Liver (tissue), 9 donors: ENCODE measurements around the gene DNHD1. TPM values are rescaled to one million over a fixed set of nuclear protein-coding genes. Genes with fewer than 3 reads are reported as not detected.

Source experiments
- DNase-seq: peaks from one replicate; pipeline ENCODE4 v3.0.0-alpha.2; 2017; ENCODE audit warnings: low spot score
- H3K27ac ChIP-seq, 2 donors: one replicate each; pipeline ENCODE4 v1.7.0; 2013; ENCODE audit warnings: inconsistent platforms in 2 of 2, low read length in 2 of 2, control low read depth in 1 of 2, low read depth in 1 of 2, mild to moderate bottlenecking in 1 of 2
- H3K27me3 ChIP-seq, 4 donors: one replicate each; pipeline versions ENCODE4 v1.6.1 to v1.7.0; 2013; ENCODE audit warnings: low read length in 3 of 4, inconsistent platforms in 1 of 4, mild to moderate bottlenecking in 1 of 4, moderate library complexity in 1 of 4; ENCODE audit not compliant: control insufficient read depth in 4 of 4, insufficient read depth in 4 of 4
- H3K36me3 ChIP-seq, 4 donors: one replicate each; pipeline versions ENCODE4 v1.6.1 to v1.7.0; 2013; ENCODE audit warnings: low read length in 3 of 4, mild to moderate bottlenecking in 3 of 4, low read depth in 1 of 4, moderate library complexity in 1 of 4; ENCODE audit not compliant: control insufficient read depth in 4 of 4, insufficient read depth in 3 of 4
- H3K4me1 ChIP-seq, 4 donors: one replicate each; pipeline versions ENCODE4 v1.6.1 to v1.7.0; 2013; ENCODE audit warnings: low read length in 3 of 4, mild to moderate bottlenecking in 3 of 4, moderate library complexity in 1 of 4; ENCODE audit not compliant: control insufficient read depth in 4 of 4, insufficient read depth in 4 of 4
- H3K4me3 ChIP-seq, 3 donors: one replicate each; pipeline versions ENCODE4 v1.6.1 to v1.7.0; 2013; ENCODE audit warnings: low read length in 3 of 3, control low read depth in 1 of 3, low read depth in 1 of 3, mild to moderate bottlenecking in 1 of 3
- H3K9ac ChIP-seq, 2 donors: one replicate each; pipeline ENCODE4 v1.7.0; 2013; ENCODE audit warnings: low read length in 2 of 2, mild to moderate bottlenecking in 2 of 2, moderate library complexity in 2 of 2, control low read depth in 1 of 2, low read depth in 1 of 2
- H3K9me3 ChIP-seq, 4 donors: one replicate each; pipeline versions ENCODE4 v1.6.1 to v1.7.0; 2013; ENCODE audit warnings: low read length in 3 of 4; ENCODE audit not compliant: control insufficient read depth in 4 of 4
- EGR1 ChIP-seq, 2 donors: IDR thresholded peaks; 2 replicates each; pipeline ENCODE4 v1.6.1; 2016 to 2018; ENCODE audit warnings: antibody characterized with exemption in 2 of 2, low read depth in 2 of 2
- FOXA2 ChIP-seq: IDR thresholded peaks from 2 replicates; pipeline ENCODE4 v1.6.1; 2016; ENCODE audit warnings: antibody characterized with exemption
- GABPA ChIP-seq, 2 donors: IDR thresholded peaks in 1 of 2; conservative IDR thresholded peaks in 1 of 2; 2 replicates each; pipeline ENCODE4 v1.6.1; 2016; ENCODE audit warnings: antibody characterized with exemption in 2 of 2, mild to moderate bottlenecking in 1 of 2, moderate library complexity in 1 of 2
- HNF4A ChIP-seq, 2 donors: conservative IDR thresholded peaks; 2 replicates each; pipeline ENCODE4 v1.6.1; 2016; ENCODE audit warnings: antibody characterized with exemption in 2 of 2, mild to moderate bottlenecking in 2 of 2
- HNF4G ChIP-seq: IDR thresholded peaks from 2 replicates; pipeline ENCODE4 v1.6.1; 2016; ENCODE audit warnings: antibody characterized with exemption
- NR2F2 ChIP-seq: IDR thresholded peaks from 2 replicates; pipeline ENCODE4 v1.6.1; 2016; ENCODE audit warnings: antibody characterized with exemption
- RAD21 ChIP-seq, 2 donors: IDR thresholded peaks; 2 replicates each; pipeline ENCODE4 v1.6.1; 2016; ENCODE audit warnings: antibody characterized with exemption in 2 of 2, mild to moderate bottlenecking in 2 of 2
- REST ChIP-seq: IDR thresholded peaks from 2 replicates; pipeline ENCODE4 v1.6.1; 2016; ENCODE audit warnings: antibody characterized with exemption, mild to moderate bottlenecking
- RXRA ChIP-seq, 2 donors: IDR thresholded peaks; 2 replicates each; pipeline ENCODE4 v1.6.1; 2017 to 2018; ENCODE audit warnings: antibody characterized with exemption in 2 of 2, mild to moderate bottlenecking in 1 of 2
- SP1 ChIP-seq: IDR thresholded peaks from 2 replicates; pipeline ENCODE4 v1.6.1; 2018; ENCODE audit warnings: antibody characterized with exemption, mild to moderate bottlenecking
- YY1 ChIP-seq: IDR thresholded peaks from 2 replicates; pipeline ENCODE4 v1.6.1; 2016; ENCODE audit warnings: antibody characterized with exemption, mild to moderate bottlenecking
- WGBS: extraction: QIAGEN DNeasy Blood & Tissue Kit; methylation state at CpG from one replicate; pipeline ENCODE4 v1.1.7; 2013; 5-methylcytosine and 5-hydroxymethylcytosine counted together
- polyA plus RNA-seq, 2 donors: library from polyadenylated mRNA; stranded (reverse) in 1 of 2; unstranded in 1 of 2; fragments of 200-250 nt in 1 of 2; fragments of >200 nt in 1 of 2; fragmentation: Nextera tagmentation in 1 of 2; extraction: Ambion mirVana in 1 of 2; gene quantifications; one replicate each; pipeline versions ENCODE4 v1.2.1 to v1.2.3, GENCODE V29; 2013 to 2015
- total RNA-seq, 2 donors: library from RNA; depleted of rRNA; stranded (reverse); fragments of >200 nt; gene quantifications; one replicate each; pipeline ENCODE4 v1.2.3, GENCODE V29; 2014
- TF ChIP-seq, protein P1 (sequence below): fragments of 150-350 bp; IDR thresholded peaks from 2 replicates; pipeline ENCODE4 v1.5.1; 2017; ENCODE audit warnings: improper control_type of control experiment, low read depth, low read length; ENCODE audit not compliant: missing input control
- TF ChIP-seq, protein P2 (sequence below): IDR thresholded peaks from 2 replicates; pipeline ENCODE4 v1.6.1; 2016; ENCODE audit warnings: antibody characterized with exemption
- TF ChIP-seq, protein P3 (sequence below): IDR thresholded peaks from 2 replicates; pipeline ENCODE4 v1.6.1; 2016; ENCODE audit warnings: antibody characterized with exemption
- TF ChIP-seq, protein P4 (sequence below): IDR thresholded peaks from 2 replicates; pipeline ENCODE4 v1.6.1; 2016; ENCODE audit warnings: antibody characterized with exemption
- donor health status: healthy.
- donor health status: healthy.
- donor health status: healthy.
- donor health status: healthy.
- donor health status: healthy.

Gene DNHD1
- total and polyA plus RNA-seq, 4 donors, result 2.1 to 23.6 (median 5.0) TPM

GRCh38 chr11:6556139-6556949, 59.3 kb downstream of the DNHD1 start:
- H3K36me3 ChIP-seq, result no peaks in the 10 kb centered on the region
- H3K27ac ChIP-seq, result no peak overlapping the region
- TF ChIP-seq SP1, result peak; percentile 9
- TF ChIP-seq, protein P1, sequence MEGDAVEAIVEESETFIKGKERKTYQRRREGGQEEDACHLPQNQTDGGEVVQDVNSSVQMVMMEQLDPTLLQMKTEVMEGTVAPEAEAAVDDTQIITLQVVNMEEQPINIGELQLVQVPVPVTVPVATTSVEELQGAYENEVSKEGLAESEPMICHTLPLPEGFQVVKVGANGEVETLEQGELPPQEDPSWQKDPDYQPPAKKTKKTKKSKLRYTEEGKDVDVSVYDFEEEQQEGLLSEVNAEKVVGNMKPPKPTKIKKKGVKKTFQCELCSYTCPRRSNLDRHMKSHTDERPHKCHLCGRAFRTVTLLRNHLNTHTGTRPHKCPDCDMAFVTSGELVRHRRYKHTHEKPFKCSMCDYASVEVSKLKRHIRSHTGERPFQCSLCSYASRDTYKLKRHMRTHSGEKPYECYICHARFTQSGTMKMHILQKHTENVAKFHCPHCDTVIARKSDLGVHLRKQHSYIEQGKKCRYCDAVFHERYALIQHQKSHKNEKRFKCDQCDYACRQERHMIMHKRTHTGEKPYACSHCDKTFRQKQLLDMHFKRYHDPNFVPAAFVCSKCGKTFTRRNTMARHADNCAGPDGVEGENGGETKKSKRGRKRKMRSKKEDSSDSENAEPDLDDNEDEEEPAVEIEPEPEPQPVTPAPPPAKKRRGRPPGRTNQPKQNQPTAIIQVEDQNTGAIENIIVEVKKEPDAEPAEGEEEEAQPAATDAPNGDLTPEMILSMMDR, result no peak
- H3K27me3 ChIP-seq, result no peaks in the 10 kb centered on the region
- 60% methylated on average over 11 of the region's 11 CpGs for WGBS
- no peaks in the 10 kb centered on the region for H3K9me3 ChIP-seq
- peak; percentile 31 for DNase-seq
- H3K4me3 ChIP-seq, result no peak overlapping the region
- no peak overlapping the region for H3K9ac ChIP-seq
- peaks cover 0 to 15% (median 9%) of the 10 kb centered on the region in 4 donors for H3K4me1 ChIP-seq

DNA sequence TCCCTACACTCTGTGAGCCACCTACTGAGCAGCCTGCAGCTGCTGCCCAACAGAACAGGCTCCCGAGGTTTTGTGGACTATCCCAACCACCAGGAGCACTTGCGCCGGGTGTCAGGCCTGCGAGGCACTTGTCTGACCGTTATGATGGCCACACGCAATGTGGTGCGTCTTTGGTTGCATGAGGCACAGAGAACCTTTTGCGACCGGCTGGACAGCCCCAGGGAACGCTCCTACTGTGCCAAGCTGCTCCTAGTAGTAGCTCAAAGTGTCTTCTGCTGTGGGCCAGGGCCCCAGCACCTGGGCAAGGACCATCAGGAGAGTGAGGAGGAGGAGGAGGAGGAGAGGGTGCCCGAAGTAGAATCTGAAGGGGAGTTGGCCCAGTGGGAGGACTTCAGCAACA, 60.0 kb downstream of the DNHD1 start:
- WGBS, result 96% methylated on average over 11 of the region's 11 CpGs
- TF ChIP-seq NR2F2, result no peak
- TF ChIP-seq, protein P2, sequence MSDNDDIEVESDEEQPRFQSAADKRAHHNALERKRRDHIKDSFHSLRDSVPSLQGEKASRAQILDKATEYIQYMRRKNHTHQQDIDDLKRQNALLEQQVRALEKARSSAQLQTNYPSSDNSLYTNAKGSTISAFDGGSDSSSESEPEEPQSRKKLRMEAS, result no peak
- TF ChIP-seq, protein P3, sequence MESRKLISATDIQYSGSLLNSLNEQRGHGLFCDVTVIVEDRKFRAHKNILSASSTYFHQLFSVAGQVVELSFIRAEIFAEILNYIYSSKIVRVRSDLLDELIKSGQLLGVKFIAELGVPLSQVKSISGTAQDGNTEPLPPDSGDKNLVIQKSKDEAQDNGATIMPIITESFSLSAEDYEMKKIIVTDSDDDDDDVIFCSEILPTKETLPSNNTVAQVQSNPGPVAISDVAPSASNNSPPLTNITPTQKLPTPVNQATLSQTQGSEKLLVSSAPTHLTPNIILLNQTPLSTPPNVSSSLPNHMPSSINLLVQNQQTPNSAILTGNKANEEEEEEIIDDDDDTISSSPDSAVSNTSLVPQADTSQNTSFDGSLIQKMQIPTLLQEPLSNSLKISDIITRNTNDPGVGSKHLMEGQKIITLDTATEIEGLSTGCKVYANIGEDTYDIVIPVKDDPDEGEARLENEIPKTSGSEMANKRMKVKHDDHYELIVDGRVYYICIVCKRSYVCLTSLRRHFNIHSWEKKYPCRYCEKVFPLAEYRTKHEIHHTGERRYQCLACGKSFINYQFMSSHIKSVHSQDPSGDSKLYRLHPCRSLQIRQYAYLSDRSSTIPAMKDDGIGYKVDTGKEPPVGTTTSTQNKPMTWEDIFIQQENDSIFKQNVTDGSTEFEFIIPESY, result no peak
- no peak for TF ChIP-seq RXRA (IDR thresholded peaks at IDR 0.05)
- TF ChIP-seq FOXA2, result no peak
- no peak for TF ChIP-seq RAD21 (IDR thresholded peaks at IDR 0.05)
- TF ChIP-seq HNF4G, result no peak
- no peak for TF ChIP-seq REST
- no peak for TF ChIP-seq EGR1 (IDR thresholded peaks at IDR 0.05; ENCODE audit: low read depth in 2 of 2)
- TF ChIP-seq, protein P4, sequence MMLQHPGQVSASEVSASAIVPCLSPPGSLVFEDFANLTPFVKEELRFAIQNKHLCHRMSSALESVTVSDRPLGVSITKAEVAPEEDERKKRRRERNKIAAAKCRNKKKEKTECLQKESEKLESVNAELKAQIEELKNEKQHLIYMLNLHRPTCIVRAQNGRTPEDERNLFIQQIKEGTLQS, result no peak
- TF ChIP-seq SP1, result no peak
- TF ChIP-seq YY1, result no peak
- no peak for TF ChIP-seq GABPA (IDR thresholded peaks at IDR 0.05 in 1 of 2, conservative IDR thresholded peaks at IDR 0.05 in 1 of 2)
- no peak for TF ChIP-seq HNF4A (conservative IDR thresholded peaks at IDR 0.05)
- TF ChIP-seq, protein P1, result no peak
- peaks cover 0 to 15% (median 9%) of the 10 kb centered on the region in 4 donors for H3K4me1 ChIP-seq
- H3K9me3 ChIP-seq, result no peaks in the 10 kb centered on the region
- H3K36me3 ChIP-seq, result no peaks in the 10 kb centered on the region
- no peak overlapping the region for H3K9ac ChIP-seq
- no peak overlapping the region for H3K4me3 ChIP-seq
- no peaks in the 10 kb centered on the region for H3K27me3 ChIP-seq
- DNase-seq, result no peak
- H3K27ac ChIP-seq, result no peak overlapping the region
